HEK293 (cell line): Measurements from ENCODE around the gene CHST15.

Experiments used
- FEZF1 ChIP-seq: fragments of 450-650 bp; formaldehyde crosslinking; IDR thresholded peaks from 2 replicates; pipeline ENCODE4 v1.5.1; 2016; ENCODE audit warnings: missing biosample characterization, missing genetic modification characterization
- KLF9 ChIP-seq: fragments of 450-650 bp; formaldehyde crosslinking; IDR thresholded peaks from 2 replicates; pipeline ENCODE4 v1.5.1; 2016; ENCODE audit warnings: missing biosample characterization, missing genetic modification characterization, low read depth
- PRDM4 ChIP-seq: fragments of 450-650 bp; formaldehyde crosslinking; IDR thresholded peaks from 2 replicates; pipeline ENCODE4 v1.5.1; 2017; ENCODE audit warnings: missing biosample characterization, missing genetic modification characterization
- REPIN1 ChIP-seq: fragments of 450-650 bp; formaldehyde crosslinking; IDR thresholded peaks from 2 replicates; pipeline ENCODE4 v1.5.1; 2017; ENCODE audit warnings: missing biosample characterization, missing genetic modification characterization, low read depth
- ZBTB8A ChIP-seq: fragments of 450-650 bp; formaldehyde crosslinking; IDR thresholded peaks from 2 replicates; pipeline ENCODE4 v1.5.1; 2016; ENCODE audit warnings: missing biosample characterization, missing genetic modification characterization
- ZFP3 ChIP-seq: fragments of 450-650 bp; formaldehyde crosslinking; IDR thresholded peaks from 2 replicates; pipeline ENCODE4 v1.5.1; 2016; ENCODE audit warnings: low read depth, missing biosample characterization, missing genetic modification characterization
- ZNF121 ChIP-seq: fragments of 450-650 bp; formaldehyde crosslinking; IDR thresholded peaks from 2 replicates; pipeline ENCODE4 v1.5.1; 2016; ENCODE audit warnings: missing biosample characterization, missing genetic modification characterization
- ZNF138 ChIP-seq: fragments of 450-650 bp; formaldehyde crosslinking; IDR thresholded peaks from 2 replicates; pipeline ENCODE4 v1.5.1; 2016; ENCODE audit warnings: missing biosample characterization, missing genetic modification characterization, borderline replicate concordance
- ZNF24 ChIP-seq: fragments of 450-650 bp; formaldehyde crosslinking; IDR thresholded peaks from 2 replicates; pipeline ENCODE4 v1.5.1; 2016; ENCODE audit warnings: missing biosample characterization, missing genetic modification characterization
- ZNF48 ChIP-seq: fragments of 450-650 bp; formaldehyde crosslinking; IDR thresholded peaks from 2 replicates; pipeline ENCODE4 v1.5.1; 2016; ENCODE audit warnings: missing biosample characterization, missing genetic modification characterization
- ZSCAN16 ChIP-seq: fragments of 450-650 bp; formaldehyde crosslinking; IDR thresholded peaks from 2 replicates; pipeline ENCODE4 v1.5.1; 2016; ENCODE audit warnings: missing biosample characterization, missing genetic modification characterization
- TF ChIP-seq, protein P1 (sequence below): fragments of 450-650 bp; formaldehyde crosslinking; IDR thresholded peaks from 2 replicates; pipeline ENCODE4 v1.5.1; 2016; ENCODE audit warnings: missing biosample characterization, missing genetic modification characterization
- TF ChIP-seq, protein P2 (sequence below): fragments of 450-650 bp; formaldehyde crosslinking; IDR thresholded peaks from 2 replicates; pipeline ENCODE4 v1.5.1; 2016; ENCODE audit warnings: missing biosample characterization, missing genetic modification characterization

DNA sequence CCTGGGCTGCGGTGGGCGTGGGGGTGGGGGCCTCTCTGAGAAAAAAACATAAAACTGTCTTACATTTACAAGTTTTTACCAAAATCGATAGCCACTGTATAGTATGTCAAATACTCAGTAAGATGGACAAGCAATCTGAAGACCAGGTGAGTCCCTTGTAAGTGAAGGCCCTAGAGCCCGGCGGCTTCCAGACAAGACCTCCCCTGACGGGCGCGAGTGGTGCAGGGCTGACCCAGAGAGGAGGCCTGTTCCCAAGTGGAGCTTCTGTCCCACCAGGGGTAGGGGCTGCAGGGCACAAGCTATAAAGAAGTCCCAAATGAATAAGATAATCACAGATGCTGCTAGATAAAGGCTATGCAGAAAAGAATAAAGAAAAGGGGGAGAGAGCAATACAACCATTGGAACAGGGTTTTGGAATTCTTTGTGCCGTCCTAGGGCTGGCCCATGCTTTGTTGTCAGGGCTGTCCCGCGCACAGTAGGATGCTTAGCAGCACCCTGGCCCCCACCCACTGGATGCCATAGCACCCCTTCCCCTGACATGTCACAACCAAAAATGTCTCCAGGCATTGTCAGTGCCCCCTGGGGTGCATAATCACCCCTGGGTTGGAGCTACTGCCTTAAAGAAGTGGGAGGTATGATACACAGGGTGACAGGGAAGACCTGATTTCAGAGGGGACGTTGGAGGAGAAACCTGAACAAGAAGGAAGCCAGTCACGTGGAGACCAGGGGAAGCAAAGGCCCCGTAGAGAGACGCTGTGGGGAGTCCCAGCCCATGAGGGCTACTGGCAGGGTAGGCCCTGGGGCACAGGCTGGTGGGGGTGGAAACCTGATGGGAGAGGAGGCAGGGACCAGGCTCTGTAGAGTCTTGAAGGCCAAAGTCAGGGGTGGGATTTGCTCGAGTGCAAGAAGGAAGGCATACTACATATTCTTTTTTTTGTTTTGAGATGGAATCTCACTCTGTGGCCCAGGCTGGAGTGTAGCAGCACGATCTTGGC, 43.1 kb downstream of the CHST15 start:
- no peak for TF ChIP-seq ZNF138 (tag by site-specific recombination)
- no peak for TF ChIP-seq KLF9 (tag by site-specific recombination)
- TF ChIP-seq ZBTB8A (tag by site-specific recombination): no peak
- TF ChIP-seq, protein P1, sequence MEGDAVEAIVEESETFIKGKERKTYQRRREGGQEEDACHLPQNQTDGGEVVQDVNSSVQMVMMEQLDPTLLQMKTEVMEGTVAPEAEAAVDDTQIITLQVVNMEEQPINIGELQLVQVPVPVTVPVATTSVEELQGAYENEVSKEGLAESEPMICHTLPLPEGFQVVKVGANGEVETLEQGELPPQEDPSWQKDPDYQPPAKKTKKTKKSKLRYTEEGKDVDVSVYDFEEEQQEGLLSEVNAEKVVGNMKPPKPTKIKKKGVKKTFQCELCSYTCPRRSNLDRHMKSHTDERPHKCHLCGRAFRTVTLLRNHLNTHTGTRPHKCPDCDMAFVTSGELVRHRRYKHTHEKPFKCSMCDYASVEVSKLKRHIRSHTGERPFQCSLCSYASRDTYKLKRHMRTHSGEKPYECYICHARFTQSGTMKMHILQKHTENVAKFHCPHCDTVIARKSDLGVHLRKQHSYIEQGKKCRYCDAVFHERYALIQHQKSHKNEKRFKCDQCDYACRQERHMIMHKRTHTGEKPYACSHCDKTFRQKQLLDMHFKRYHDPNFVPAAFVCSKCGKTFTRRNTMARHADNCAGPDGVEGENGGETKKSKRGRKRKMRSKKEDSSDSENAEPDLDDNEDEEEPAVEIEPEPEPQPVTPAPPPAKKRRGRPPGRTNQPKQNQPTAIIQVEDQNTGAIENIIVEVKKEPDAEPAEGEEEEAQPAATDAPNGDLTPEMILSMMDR: no peak
- TF ChIP-seq ZNF24: no peak
- TF ChIP-seq ZFP3 (tag by site-specific recombination): no peak
- no peak for TF ChIP-seq FEZF1 (tag by site-specific recombination)
- no peak for TF ChIP-seq ZNF121
- TF ChIP-seq, protein P2, sequence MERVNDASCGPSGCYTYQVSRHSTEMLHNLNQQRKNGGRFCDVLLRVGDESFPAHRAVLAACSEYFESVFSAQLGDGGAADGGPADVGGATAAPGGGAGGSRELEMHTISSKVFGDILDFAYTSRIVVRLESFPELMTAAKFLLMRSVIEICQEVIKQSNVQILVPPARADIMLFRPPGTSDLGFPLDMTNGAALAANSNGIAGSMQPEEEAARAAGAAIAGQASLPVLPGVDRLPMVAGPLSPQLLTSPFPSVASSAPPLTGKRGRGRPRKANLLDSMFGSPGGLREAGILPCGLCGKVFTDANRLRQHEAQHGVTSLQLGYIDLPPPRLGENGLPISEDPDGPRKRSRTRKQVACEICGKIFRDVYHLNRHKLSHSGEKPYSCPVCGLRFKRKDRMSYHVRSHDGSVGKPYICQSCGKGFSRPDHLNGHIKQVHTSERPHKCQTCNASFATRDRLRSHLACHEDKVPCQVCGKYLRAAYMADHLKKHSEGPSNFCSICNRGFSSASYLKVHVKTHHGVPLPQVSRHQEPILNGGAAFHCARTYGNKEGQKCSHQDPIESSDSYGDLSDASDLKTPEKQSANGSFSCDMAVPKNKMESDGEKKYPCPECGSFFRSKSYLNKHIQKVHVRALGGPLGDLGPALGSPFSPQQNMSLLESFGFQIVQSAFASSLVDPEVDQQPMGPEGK (tag by site-specific recombination): no peak
- no peak for TF ChIP-seq PRDM4 (tag by site-specific recombination)
- TF ChIP-seq REPIN1 (tag by site-specific recombination): no peak
- no peak for TF ChIP-seq ZNF48 (tag by site-specific recombination)
- TF ChIP-seq ZSCAN16 (tag by site-specific recombination): no peak
